ENCODE results near the gene CDH9.

GRCh38 chr5:26847041-26847736, 191.2 kb downstream of the CDH9 start:
- no peak for TF ChIP-seq CTCF (IDR thresholded peaks at IDR 0.05)
- TF ChIP-seq POLR2A (IDR thresholded peaks at IDR 0.05): no peak
- TF ChIP-seq POLR2AphosphoS5 (IDR thresholded peaks at IDR 0.05): no peak
